Measurements from ENCODE around the gene ACSBG1.

ACSBG1 gene

GRCh38 chr15:78133801-78134200 lies 100.6 kb downstream of the ACSBG1 start:
- DNase-seq (ENCODE audit: low read depth in 2 of 3, low spot score in 1 of 3), result no peak

DNA sequence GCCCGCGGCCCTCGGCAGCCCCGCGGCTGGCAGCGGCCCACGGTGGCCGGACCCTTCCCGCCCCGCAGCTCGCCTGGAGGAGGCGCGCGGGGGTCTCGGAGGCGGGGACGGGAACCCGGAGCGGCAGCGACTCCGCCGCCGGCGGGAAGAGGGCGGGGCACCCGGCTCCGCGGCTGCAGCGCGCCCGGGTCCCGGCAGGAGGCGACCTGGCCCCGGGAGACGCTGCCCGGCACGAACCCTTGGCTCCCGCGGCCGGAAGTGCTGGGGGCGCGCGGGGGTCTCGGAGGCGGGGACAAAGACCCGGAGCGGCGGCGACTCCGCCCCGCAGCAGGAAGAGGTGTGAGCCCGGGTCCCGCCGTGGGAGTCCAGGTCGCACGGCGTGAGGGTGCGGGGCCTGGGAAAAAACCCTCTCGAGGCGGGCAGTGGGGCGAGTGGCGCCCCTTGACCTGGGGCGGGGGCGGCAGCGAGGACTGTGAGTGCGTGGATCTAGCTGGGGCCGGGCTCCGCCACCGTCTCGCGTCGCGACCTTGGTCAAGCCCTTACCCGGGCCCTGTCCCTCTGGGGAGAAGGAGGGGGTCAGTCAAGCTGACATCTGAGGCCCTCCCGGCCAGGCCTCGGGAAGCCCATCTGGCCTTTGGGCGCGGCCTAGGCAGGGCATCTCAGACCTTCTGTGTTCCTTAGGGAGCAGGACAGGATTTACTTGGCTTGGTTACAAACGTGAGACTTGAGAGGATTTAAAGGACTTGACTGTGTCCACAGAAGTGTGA lies 102.9 kb downstream of the ACSBG1 start, which contains the start of gene CIB2:
CIB2 (minus strand) TSS at position 151 of the 767 bp plus-strand sequence. CDS start 230 bp downstream, outside the sequence.
- peak; percentile 34 to 70 (median 58) for DNase-seq (ENCODE audit: low read depth in 2 of 3, low spot score in 1 of 3)

DNA sequence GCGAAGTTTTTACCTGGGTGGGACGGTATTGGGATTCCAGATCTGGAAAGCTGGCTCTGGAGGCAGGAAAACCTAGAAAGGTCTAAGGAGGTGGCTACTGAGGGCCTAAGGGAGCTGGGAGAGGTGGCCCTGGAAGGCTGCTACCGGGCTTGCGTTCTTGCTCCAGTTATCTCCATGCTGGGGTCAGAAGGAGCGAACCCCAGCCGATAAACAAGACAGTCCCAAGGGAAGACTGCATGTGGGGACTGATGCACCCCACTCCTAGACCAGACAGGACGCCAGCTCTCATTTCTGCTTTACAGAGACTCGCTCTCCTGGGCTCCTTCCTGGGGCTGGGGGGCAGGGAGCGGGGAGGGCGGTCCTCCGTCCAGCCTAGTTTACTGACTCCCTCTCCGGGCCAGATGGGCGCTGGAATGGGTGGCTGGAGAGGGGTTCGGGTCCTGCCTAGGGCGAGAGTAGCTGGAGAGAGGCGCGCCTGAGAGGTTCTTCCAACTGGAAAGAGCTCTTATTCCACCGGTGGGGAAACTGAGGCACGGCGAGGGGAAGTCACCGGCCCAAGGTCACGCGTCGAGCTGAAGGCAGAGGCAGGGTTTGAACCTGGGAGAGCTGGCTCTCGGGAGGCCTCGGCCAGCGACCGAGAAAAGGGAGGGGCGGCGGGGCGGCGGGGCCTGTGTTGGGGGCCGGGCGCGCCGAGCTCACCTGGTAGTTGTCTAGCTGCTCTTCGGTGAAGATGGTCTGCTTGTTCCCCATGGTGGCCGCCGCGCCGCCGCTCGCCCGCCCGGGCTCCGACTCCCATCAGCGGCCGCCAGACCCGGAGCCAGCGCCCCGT lies 103.7 kb downstream of the ACSBG1 start:
- peak in 1 of 3 donors; percentile 12 for DNase-seq (ENCODE audit: low read depth in 2 of 3, low spot score in 1 of 3)

DNA sequence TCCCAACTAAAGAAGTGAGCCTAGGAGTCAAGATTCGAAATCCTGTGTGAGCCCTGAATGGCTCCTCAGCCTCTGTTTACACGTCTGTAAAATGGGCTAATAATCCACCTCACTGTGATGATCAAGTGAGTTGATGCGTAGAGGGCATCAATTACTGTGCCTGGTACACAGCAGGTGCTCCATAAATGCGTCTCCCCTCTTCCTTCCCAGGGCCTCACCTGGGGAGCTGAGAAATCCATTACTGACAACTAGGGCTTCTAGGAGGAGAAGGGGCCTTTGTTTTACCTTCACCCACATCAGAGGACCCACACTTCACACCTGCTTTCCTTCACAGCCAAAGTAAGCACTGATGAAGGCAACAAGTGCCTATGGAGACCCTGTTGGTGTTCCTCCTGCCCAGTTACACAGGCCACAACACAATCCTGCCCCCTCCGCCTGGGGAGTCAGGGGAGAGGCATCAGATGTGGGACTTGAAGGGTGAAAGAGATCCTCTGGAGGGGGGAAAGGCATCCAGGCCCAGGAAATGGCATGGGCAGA lies 104.5 kb downstream of the ACSBG1 start:
- no peak for DNase-seq (ENCODE audit: low read depth in 2 of 3, low spot score in 1 of 3)

- DNase-seq (ENCODE audit: low read depth in 2 of 3, low spot score in 1 of 3), result no peak
Measured at GRCh38 chr15:78129077-78129750, 105.2 kb downstream of the ACSBG1 start.

GRCh38 chr15:78127882-78128281 lies 106.5 kb downstream of the ACSBG1 start:
- no peak for DNase-seq (ENCODE audit: low read depth in 2 of 3, low spot score in 1 of 3)

DNA sequence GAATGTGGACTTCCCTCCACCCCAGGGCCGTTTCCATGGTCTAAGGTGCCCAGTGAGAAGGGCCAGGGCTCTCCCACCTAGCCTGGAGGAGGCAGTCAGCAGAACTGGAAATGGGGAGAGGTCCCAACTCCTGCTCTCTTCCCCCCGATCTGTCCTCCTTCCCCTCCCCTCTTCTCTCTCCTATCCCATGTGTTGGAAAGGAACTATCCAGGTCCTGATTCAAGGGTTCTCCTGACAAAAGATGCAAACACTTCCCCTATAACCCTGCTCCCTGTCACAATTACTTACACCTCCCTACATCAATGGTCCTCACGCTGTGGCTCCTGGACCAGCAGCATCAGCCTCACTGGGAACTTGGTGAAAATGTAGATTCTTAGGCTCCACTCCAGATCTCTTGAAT lies 109.1 kb downstream of the ACSBG1 start:
- no peak for DNase-seq (ENCODE audit: low read depth in 2 of 3, low spot score in 1 of 3)

GRCh38 chr15:78120523-78120922 lies 113.8 kb downstream of the ACSBG1 start:
- no peak for DNase-seq (ENCODE audit: low read depth in 2 of 3, low spot score in 1 of 3)

Data from stimulated activated CD4-positive, alpha-beta T cell treated with anti-CD3 and anti-CD28 coated beads, Interleukin-12 subunit alpha, Interleukin-12 subunit beta, amount 100 ng/mL, for 48 hours (primary cell).